Measurements from ENCODE around the gene PUSL1.

DNA sequence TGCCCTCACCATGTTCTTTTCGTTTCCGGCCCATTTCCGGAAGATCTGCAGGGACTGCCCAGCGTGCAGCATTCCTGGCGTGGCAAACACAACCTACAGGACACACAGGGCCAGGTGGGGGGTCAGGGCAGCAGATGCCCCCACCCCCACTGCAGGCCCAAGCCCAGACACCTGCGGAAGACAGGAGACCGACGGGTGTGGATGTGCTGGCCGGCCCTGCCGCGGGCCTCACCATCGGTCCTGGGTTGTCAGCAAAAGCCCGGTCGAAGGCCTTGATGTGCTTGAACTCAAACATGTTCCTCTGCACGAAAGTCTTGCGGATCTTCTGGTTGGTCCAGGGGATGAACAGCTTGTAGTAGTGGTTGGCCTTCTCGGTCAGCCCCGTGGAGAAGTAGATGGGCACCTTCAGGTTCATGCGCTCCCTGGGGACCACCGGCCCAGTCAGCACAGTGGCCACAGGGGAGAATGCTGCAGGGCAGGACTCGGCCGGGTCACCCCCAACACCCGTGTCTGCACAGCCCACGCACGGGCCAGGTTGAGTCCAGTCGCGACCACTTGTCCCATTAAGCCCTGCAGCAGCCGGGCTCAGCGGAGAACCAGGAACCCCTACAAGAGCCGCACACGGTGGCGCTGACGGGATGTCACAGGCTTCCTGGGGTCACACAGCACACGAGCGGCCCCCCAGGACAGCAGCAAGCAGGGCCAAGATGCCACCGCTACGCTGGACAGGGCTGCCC, 5.3 kb downstream of the PUSL1 start:
- TF ChIP-seq SMC3 (IDR thresholded peaks at IDR 0.05; ENCODE audit: low read depth, low read length) (no peak), MAFK (IDR thresholded peaks at IDR 0.05; ENCODE audit: low read depth, low read length) (no peak), POLR2A (IDR thresholded peaks at IDR 0.05; ENCODE audit: low read depth, low read length) (no peak), FOS (IDR thresholded peaks at IDR 0.05; ENCODE audit: low read depth, low read length) (no peak), CEBPB (IDR thresholded peaks at IDR 0.05; ENCODE audit: low read depth, low read length) (no peak), CTCF (conservative IDR thresholded peaks at IDR 0.05; ENCODE audit: low read depth, low read length) (no peak), RAD21 (IDR thresholded peaks at IDR 0.05; ENCODE audit: low read length) (no peak)
